SW 1271 (cell line): ENCODE measurements around the gene IL37.
"Not testable (repeated sequence)": the region's sequence is repeated elsewhere in the genome, so short reads cannot be mapped to it uniquely, and the experiment has no call there.

Experiments
- DNase-seq, 2 experiments: peaks; one replicate each; lab custom pipeline; 2025; lab: John Stamatoyannopoulos, UW

IL37 gene

DNA sequence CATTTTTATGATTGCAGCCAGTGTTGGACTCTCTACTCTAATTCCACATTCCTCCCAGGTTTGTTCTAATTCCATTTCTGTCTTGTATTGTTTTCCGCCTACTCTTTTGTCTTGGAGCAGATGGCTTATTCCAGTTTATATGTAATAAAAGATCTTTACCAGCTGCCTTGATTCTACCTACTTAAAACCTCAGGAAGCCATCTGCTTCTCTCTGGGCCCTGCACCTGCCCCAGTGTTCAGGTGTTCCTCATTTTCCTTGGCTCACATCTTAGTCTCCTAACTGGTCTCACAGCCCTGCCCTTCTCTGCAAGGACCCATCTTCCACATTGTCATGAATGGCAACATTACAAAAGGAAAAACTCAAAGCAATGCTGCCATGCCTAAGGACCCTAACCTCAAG lies 21.0 kb upstream of the IL37 start:
- DNase-seq, result no peak

DNA sequence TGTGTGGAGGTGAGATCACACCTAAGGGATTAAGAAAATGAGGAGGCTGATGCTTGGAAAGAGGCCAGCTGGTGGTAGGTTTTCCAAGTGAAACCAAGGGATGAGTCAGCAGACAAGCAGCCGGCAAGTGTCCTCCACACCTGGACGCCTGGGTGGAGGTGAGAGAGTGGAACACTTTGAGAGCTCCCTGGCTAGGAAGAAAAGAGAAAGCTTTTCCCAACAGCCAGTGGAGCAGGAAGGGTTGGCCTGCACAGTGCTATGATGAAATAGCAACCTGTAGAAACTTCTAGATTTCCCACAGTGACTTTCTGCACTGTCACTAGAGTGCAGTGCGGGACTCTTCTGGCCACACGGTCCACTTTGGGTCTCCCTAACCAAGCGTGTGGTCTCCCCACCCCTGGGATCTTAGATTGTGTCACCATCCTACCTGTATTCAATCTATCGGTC lies 19.6 kb upstream of the IL37 start:
- no peak for DNase-seq

DNA sequence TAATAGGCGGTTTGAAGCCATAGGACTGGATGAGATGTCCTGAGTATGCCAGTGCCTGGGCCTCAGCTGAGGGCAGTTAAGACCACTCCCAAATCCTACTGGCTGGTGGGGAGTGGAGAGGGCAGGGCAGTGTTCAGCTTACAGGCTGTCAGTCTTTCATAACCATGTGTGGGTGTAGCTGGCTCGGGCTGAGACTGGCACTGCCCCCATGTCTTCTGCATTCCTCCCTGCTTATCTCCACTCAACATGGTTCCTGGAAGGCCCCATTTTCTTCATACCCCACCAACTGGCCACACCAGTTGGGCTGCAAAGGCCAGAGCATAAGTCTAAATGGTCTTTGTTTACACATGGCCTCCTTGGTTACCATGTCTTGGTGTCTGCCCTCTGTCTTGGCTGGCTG lies 17.2 kb upstream of the IL37 start:
- no peak for DNase-seq

DNA sequence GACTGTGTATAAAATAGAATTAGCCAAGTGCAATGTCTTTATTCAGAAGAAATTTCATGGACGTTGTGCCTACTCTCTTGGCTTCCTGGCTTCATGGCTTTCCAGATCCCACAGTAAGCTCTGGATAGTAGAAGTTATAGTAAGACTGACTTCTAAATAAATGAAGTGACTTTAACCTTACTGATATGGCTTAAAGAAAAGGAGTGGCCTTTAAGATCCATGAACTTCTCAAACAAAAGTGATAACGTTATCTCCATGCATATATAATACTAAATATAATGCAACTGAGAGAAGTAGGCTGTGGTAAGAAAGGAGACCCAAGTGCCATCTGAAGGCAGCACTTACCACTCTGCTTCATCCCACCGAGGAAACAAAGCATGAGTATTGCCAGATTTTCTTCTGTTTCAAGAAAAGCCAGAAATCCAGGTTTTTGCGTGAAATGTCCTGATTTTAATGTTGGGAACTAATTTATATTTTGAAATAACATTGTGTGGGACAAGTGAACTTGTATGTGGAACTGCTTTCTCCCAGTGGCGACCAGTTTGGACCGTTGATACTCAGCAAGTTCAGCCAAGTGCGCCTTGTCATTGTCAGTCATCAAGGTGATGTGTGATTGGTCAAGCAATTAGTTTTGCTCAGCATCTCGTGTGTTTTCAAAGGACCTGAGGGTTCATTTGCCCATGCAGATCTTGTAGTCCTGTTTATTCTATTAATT lies 13.9 kb upstream of the IL37 start:
- DNase-seq, result no peak

GRCh38 chr2:112897624-112897978 lies 13.4 kb upstream of the IL37 start:
- no peak for DNase-seq

- DNase-seq, result not testable (repeated sequence)
These were observed 9.4 kb upstream of the IL37 start for GRCh38 chr2:112901431-112902065.

DNA sequence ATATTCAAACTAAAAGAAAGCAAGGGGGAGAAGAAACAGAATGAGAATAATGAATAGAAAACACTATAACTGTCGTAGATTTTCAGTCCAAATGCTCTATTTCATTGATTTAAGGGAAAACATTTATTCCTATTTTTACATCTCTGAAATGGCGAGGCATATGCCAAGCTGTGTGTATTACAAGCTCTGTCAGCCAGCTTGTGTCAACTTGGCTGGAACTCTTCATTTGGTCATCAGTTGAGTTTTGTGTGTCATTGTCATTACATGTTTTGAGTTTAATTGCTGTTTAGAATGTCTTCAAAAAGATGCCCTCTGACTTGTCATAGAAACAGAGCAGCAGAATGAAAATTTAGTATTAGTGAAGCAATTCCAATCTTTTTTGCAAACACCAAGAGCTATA lies 8.1 kb upstream of the IL37 start:
- DNase-seq, result no peak

GRCh38 chr2:112904883-112905282 lies 6.1 kb upstream of the IL37 start:
- no peak for DNase-seq

DNA sequence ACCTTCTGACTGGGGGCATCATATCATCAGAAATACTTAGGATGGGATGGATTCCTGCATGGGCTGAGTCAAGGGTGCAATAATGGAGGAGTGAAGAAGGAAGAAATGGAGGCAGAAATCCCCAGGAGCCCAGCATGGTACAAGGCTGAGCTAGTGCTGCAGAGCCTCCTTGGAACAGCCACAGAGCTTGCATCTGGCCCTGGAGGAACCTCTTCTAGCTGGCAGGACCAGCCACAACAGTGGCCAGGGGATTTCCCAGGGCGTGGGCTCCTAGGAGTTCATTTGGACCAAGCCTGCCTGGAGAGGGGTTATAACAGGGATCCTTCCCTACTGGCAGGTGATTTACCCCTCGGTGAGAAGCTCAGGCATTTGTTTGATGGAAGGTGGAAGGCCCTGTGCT lies 4.7 kb upstream of the IL37 start:
- no peak for DNase-seq

DNA sequence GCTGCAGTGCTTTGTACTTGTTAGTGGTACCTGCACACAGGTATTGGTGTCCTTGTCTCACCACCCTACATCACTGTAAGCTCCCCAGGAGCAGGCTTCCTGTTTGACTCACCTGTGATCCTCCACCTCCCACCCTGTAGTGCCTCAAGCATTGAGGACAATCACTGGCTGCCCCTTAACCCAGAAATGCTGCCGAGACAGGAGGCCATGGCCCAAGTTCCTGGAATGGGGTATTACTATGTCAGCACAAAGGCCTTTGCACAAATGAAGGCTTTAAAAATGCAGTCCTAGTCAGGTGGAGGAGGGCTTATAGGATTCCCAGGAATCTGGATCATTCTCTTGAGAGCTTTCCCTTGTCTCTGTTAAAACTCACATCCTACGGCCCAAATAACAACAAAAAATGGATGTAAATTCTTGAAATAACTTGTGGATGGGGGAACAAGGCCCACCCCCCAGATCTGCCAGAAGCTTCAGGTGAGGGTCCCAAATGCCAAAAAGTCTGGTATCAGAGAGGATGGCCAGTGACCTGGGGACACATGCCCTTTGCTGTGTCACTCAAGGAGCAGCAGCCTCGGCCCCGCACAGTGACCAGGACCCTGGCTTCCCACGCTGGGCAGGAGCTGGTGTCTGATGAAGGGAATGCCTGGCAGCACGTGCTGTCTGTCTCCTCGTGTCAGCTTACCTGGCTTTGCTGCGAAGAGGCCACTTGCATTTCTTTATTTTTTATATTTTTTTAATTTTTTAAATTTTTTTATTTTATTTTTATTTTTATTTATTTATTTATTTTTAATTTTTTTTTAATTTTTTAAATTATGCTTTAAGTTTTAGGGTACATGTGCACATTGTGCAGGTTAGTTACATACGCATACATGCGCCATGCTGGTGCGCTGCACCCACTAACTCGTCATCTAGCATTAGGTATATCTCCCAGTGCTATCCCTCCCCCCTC lies 3.7 kb upstream of the IL37 start:
- no peak for DNase-seq

GRCh38 chr2:112908559-112908958 lies 2.4 kb upstream of the IL37 start:
- DNase-seq, result not testable (repeated sequence)

GRCh38 chr2:112910219-112910618 lies 746 bp upstream of the IL37 start:
- no peak for DNase-seq

GRCh38 chr2:112912403-112912802 lies 1.4 kb downstream of the IL37 start:
- no peak for DNase-seq

DNA sequence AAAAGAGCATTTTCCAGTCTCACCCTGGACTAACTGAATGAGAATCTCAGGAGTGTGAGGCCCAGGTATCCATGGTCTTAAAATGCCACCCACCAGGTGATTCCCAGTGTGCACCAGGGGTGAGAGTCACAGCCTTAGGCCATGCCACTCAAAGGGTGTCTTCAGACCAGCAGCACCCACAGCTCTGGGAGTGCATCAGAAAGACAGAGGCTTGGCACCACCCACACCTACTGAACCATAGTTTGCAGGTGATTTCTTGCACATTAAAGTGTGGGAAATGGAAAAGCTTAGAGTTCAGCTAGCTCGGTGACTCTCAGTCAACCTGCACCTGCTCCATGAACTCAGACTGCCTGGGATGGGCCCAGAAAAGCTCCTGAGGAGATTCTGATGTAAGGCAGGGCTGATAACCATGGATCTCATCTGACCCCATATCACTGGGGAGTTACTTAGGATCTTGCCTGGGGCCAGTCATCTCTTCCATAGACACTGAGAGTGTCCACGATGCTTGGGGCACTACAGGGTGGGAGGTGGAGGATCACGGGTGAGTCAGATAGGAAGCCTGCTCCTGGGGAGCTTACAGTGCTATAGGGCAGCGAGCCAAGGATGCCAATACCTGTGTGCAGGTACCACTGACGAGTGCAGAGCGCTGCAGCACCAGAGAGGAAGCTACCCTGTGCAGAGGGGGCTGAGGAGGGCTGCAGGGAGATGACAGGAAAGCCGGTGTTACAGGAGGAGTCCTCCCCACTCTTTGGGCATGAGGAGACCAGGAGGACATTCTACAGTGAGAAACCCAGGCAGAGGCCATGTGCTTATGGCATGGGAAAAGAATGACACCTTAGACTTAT lies 4.6 kb downstream of the IL37 start:
- no peak for DNase-seq

DNA sequence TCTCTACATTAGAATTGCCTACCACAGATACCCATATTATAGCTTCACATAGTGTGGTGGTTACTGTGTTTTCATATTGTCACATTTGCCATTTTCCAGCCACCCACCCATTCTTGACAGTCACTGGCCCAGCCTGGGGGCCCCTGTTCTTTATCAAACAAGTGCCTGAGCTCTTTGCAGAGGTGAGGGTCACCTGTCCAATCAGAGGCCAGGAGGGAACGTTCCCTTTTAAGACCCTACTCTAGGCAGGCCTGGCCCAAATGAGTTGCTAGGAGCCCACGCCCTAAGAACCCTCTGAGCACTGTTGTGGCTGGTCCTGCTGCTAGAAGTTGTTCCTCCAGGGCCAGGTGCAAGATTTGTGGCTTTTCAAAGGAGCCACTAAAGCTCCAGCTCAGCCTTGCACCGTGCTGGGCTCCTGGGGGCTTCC lies 5.2 kb downstream of the IL37 start:
- DNase-seq, result no peak

- DNase-seq, result no peak
These were observed 5.8 kb downstream of the IL37 start for GRCh38 chr2:112916625-112917247.

- DNase-seq, result no peak
These were observed 6.9 kb downstream of the IL37 start for GRCh38 chr2:112917856-112918255.

GRCh38 chr2:112918256-112918655 lies 7.3 kb downstream of the IL37 start:
- no peak for DNase-seq

DNA sequence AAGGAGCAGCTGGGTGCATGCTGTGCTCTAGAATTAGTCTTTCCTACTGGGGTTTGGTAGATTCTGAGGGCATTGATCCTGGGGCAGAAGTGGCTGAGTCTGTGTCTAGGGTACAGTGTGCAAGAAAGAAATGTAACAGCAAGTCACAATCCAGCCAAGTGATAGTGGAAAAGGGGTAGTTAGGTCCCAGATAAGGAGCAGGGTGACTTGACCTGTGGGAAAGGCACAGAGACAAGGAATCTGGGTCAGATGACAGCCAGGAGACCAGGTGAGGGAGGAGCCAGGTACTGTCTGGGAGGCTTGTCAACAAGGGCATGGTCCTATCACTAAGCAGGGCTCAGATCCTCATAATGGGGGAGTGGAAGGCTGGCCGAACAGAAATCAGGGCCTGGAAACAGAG lies 8.1 kb downstream of the IL37 start:
- DNase-seq, result no peak

GRCh38 chr2:112920923-112921532 lies 10.1 kb downstream of the IL37 start:
- DNase-seq, result peak in 1 of 2 experiments; percentile 18

GRCh38 chr2:112921982-112922381 lies 11.0 kb downstream of the IL37 start:
- DNase-seq, result no peak
